Measurements from ENCODE around the gene NDOR1.
A peak's percentile ranks its signal among the peaks of the same experiment; 100 is the strongest.
"Not testable (repeated sequence)": the region's sequence is repeated elsewhere in the genome, so short reads cannot be mapped to it uniquely, and the experiment has no call there.

The NDOR1 gene

GRCh38 chr9:137228968-137229896, 23.7 kb downstream of the NDOR1 start:
- DNase-seq, result no peak

DNA sequence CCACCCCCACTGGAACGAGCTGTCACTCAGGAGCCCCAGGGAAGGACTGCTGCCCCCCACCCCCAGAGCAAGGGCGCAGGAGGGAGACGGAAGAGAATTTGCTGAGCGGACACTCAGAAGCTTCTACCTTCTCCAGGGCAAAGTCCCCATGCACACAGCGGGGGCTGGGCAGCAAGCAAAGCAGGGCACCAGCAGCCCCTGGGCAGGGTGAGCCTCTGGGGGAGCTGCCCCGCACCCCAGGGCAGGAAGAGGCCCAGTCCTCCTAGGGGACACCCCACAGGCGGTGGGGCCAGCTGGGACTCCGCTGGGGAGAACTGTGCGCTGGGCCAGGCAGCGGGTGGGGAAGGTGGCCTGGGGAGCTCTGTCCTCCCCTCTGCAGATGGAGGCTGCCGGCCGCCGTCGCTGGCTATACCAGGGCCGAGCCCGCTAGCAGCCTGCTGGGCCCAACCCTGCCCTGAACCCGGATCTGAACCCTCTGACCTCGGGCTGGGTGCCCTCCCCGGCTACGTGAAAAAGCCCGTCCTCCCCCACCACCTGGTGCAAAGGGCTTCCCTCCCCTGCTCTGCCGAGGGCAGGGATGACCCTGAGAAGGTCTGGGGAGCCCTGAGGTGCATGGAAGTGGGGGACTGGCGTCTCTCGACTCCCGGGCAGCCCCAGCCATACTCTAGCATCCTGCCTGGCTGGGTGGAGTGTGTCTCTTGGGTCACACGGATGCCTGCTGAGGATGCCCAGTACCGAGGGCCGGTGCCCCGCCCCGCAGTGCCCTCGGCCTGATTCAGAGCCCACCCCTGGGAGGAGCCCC, 24.6 kb downstream of the NDOR1 start:
- no peak for DNase-seq

DNA sequence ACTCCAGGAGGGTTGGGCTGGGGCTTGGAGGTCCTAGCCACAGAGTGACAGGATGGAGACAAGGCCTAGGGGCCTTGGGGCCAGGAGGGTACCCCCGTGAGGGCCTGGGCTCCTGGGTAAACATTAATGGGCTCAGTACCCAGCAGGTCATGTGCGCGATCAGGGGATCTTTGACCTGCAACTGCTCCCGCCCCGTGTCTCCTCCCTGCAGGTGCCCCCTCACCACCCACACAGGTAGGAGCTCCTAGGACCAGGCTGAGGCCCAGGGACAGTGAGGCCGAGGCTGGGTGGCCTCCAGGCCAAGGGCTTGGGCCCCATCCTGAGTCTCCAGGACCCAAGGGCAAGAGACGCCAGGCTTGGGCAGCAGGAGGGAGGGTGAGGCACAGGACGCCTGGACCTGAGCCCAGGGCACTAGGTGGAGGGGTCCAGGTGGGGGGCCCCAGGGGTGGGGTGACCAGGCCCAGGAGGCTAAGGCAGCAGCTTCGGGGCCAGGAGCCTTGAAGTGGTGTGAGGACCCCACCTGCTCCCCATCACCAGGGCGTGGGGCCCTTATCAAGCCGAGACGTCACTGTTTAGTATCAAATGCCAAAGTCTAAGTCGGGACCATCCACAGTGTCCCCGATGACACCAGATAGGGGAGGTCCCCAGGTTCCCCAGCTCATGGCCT, 25.3 kb downstream of the NDOR1 start, which contains the start of gene SLC34A3:
Gene SLC34A3 (plus strand): TSS at position 197 of the 667 bp plus-strand sequence. CDS start 802 bp downstream, outside the sequence.
- no peak for DNase-seq

- DNase-seq, result no peak
Measured at GRCh38 chr9:137231372-137232039, 26.0 kb downstream of the NDOR1 start.

GRCh38 chr9:137232101-137232500, 26.6 kb downstream of the NDOR1 start:
- no peak for DNase-seq

DNA sequence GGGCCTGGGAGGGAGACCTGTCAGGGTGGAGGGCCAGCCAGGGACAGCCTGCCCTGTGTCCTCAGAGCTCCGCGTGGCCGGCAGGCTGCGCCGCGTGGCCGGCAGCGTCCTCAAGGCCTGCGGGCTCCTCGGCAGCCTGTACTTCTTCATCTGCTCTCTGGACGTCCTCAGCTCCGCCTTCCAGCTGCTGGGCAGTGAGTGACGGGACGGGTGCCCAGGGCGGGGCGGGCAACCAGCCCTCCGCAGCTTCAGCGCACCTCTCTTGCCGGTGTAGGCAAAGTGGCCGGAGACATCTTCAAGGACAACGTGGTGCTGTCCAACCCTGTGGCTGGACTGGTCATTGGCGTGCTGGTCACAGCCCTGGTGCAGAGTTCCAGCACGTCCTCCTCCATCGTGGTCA, 27.0 kb downstream of the NDOR1 start:
- DNase-seq, result no peak

- no peak for DNase-seq
Measured at GRCh38 chr9:137233143-137233980, 27.9 kb downstream of the NDOR1 start.

DNA sequence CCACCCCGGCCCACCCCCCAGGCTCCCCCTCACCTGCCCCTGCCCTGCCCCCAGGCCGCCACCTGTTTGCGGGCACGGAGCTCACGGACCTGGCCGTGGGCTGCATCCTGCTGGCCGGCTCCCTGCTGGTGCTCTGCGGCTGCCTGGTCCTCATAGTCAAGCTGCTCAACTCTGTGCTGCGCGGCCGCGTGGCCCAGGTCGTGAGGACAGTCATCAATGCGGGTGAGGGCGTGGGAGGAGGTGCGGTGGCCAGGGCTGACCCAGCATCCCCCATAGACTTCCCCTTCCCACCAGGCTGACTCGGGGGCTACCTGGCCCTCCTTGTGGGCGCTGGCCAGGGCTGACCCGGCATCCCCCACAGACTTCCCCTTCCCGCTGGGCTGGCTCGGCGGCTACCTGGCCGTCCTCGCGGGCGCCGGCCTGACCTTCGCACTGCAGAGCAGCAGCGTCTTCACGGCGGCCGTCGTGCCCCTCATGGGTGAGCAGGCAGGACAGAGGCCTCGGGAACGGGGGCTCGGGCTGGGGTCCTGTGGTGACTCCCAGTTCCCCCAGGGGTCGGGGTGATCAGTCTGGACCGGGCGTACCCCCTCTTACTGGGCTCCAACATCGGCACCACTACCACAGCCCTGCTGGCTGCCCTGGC, 28.7 kb downstream of the NDOR1 start:
- no peak for DNase-seq

DNA sequence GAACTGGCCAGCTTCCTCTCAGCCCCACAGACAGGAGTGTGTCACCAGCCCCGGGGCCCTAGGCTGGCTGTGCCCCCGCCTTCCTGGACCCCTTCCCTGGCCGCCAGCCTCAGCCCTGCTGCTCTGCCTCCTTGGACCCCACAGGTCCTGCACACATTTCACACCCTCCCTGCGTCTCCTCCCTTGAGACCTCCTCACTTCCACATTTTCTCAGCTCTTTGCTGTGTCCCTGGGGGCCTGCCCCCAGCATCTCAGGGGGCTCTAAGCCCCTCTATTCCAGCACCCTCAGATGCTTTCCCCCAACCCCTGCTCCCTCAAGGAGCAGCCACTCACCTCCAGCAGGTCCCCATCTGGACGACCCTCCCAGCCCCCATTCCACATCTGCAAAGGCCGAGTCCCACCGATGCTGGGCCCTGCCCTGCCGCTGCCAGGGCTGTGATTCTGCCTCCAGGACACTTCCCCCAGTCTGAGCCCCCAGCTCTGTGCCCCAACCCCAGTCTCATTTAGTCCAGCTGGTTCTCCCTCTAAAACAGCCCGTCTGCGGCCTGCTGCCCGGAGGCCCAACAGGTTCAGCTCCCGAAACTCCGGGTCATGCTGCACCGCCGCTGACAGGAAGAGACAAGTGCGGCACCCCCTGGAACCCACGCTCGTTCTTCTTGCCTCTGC, 29.4 kb downstream of the NDOR1 start:
- no peak for DNase-seq

GRCh38 chr9:137235424-137236237, 30.1 kb downstream of the NDOR1 start:
- DNase-seq, result no peak

DNA sequence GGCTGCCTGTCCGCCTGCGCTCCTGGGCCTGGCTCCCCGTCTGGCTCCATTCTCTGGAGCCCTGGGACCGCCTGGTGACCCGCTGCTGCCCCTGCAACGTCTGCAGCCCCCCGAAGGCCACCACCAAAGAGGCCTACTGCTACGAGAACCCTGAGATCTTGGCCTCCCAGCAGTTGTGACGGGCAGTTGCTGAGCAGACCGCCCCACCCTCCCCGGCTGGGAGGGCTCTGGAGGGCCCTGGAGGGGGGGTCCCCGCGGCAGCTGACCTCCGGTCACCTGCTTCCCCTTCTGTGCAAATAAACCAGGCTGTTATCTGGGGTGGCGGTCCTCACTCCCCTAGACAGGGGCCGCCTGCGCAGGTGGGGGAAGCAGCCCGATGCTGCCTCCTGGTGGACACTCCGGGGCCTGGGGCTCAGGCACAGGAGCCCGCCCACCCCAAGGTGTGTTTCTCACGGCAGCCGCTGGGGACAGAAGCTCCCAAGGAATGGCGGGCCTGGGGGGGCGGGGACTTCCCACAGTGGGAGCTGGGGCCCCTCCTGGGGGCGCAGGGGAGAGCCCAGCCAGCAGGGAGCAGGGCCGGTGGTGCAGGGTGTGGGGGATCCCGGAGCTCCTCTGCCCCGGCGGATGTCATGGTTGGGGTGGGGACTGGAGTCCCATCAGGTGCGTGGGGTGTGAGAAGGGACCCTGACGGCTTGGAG, 30.9 kb downstream of the NDOR1 start:
- DNase-seq, result peak in 53 of 56 donors; percentile 11 to 89 (median 66)

DNA sequence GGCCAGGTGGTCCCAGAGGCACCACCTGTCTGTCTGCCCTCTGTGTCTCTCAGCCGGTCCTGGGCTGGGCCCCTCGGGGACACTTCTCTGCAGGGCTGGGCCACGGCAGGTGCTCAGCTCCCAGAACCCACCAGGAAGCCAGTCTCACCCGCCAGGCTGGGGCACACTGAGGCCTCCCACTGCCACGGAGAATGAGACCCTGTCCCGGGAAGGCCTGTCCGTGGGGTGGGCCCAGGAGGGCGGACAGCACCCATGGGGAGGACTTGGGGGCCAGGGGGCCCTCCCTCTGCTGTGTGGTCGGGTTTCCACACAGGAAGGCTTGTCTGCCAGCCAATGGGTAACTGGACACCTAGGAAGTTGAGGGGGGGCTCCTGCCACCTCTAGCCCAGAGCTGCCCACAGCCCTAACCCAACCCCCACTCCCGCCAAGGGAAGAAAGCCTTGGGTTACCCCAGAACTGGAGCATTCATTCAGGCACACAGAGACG, 31.5 kb downstream of the NDOR1 start:
- DNase-seq, result peak in 5 of 56 donors; percentile 12 to 39 (median 28)

DNA sequence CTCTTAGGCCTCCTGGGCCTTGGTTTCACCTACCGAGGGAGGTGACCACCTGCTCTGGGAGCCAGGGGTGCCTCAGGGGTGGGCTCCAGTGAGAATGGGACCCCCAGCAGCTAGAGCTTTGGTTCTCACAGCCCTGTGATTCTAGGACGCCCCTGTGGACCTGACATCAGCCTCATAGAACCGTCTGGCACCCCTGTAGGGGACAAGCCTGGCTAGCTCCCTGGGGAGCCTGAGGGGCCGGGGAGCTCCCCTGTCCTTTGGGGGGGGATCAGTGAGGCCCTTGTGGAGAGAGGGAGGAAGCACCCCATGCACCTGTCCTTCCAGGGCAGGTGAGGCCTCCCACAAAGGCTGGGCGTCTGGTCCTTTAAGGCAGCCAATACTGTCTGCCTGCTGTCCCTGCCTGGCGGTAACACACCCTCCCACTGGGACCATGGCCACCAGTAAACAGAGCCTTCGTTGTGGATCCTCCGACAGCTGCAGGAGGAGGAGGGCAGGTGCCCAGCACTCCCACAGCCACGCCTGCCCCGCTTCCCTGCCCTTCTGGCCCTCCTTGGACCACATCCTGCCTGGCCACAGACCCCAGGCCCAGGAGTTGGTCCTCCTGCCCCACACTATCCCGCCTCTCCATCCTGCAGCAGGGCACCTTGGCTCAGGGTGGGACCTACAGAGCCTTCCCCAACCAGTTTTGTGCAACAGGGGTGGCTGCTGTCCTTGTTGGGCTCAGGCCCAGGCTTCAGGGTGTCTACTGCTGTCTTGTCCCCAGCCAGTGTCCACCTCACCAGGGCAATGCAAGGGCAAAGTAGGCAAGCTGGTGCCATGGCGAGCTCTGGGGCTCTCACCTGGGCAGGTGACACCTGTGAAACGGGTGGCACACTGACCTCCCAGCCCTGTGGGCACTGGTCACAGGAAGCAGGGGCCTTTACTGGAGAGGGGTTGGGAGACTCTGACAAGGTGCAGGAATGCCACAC, 32.5 kb downstream of the NDOR1 start:
- DNase-seq, result peak in 50 of 56 donors; percentile 11 to 89 (median 60)

GRCh38 chr9:137239541-137240200, 34.2 kb downstream of the NDOR1 start:
- not testable (repeated sequence) for DNase-seq

- peak in 53 of 56 donors; percentile 23 to 88 (median 78) for DNase-seq
Measured at GRCh38 chr9:137240318-137240840, 34.9 kb downstream of the NDOR1 start.
